GM23338 (cell line): ENCODE measurements around the gene CRYBA1. TPM values are rescaled to one million over a fixed set of nuclear protein-coding genes. Genes with fewer than 3 reads are reported as not detected.
A peak's percentile ranks its signal among the peaks of the same experiment; 100 is the strongest.
"Not testable (repeated sequence)": the region's sequence is repeated elsewhere in the genome, so short reads cannot be mapped to it uniquely, and the experiment has no call there.

Source experiments
- ATAC-seq: fragments of 200-7000 bp; cut with Tn5 transposase; 3 replicates; pipeline ENCODE4 v1.9.1; 2020
- DNase-seq: peaks from one replicate; pipeline ENCODE4 v3.0.0-alpha.2; 2015; ENCODE audit warnings: low spot score
- H2AFZ ChIP-seq: fragments of 200-600 bp; sonication (generic); 2 replicates; pipeline ENCODE4 v1.8.0; 2016; ENCODE audit warnings: antibody characterized with exemption, mild to moderate bottlenecking, moderate library complexity
- H3F3A ChIP-seq: fragments of 200-600 bp; sonication (generic); replicated peaks from 2 replicates; pipeline ENCODE4 v1.8.0; 2017; ENCODE audit warnings: antibody characterized with exemption, mixed run types, low read depth
- H3K27ac ChIP-seq: fragments of 200-600 bp; sonication (generic); 2 replicates; pipeline ENCODE4 v1.6.1; 2016; ENCODE audit warnings: low read depth
- H3K27me3 ChIP-seq: fragments of 200-600 bp; sonication (generic); 2 replicates; pipeline ENCODE4 v1.8.0; 2016; ENCODE audit warnings: mild to moderate bottlenecking, mixed run types, moderate library complexity; ENCODE audit not compliant: insufficient read depth
- H3K36me3 ChIP-seq: fragments of 200-600 bp; sonication (generic); 2 replicates; pipeline ENCODE4 v1.8.0; 2016; ENCODE audit warnings: mild to moderate bottlenecking; ENCODE audit not compliant: insufficient read depth
- H3K4me1 ChIP-seq: fragments of 200-600 bp; sonication (generic); 2 replicates; pipeline ENCODE4 v1.8.0; 2016; ENCODE audit warnings: mild to moderate bottlenecking, moderate library complexity; ENCODE audit not compliant: insufficient read depth
- H3K4me2 ChIP-seq: fragments of 200-600 bp; sonication (generic); 2 replicates; pipeline ENCODE4 v1.7.1; 2017; ENCODE audit warnings: mixed run types
- H3K4me3 ChIP-seq: fragments of 200-600 bp; sonication (generic); 2 replicates; pipeline ENCODE4 v1.6.1; 2016; ENCODE audit warnings: mixed run types
- H3K79me2 ChIP-seq: fragments of 200-600 bp; sonication (generic); replicated peaks from 2 replicates; pipeline ENCODE4 v1.8.0; 2017; ENCODE audit warnings: mild to moderate bottlenecking; ENCODE audit not compliant: insufficient read depth
- H3K9me2 ChIP-seq: fragments of 200-600 bp; sonication (generic); 2 replicates; pipeline ENCODE4 v1.8.0; 2017; ENCODE audit not compliant: insufficient read depth
- H4K20me1 ChIP-seq: fragments of 200-600 bp; sonication (generic); replicated peaks from 2 replicates; pipeline ENCODE4 v1.8.0; 2017; ENCODE audit warnings: mild to moderate bottlenecking; ENCODE audit not compliant: insufficient read depth
- H3K27ac Mint-ChIP-seq: 2 replicates; pipeline ENCODE4 v1.8.0; 2020; ENCODE audit warnings: inconsistent platforms, mild to moderate bottlenecking, moderate library complexity, mixed read lengths
- H3K27me3 Mint-ChIP-seq: 3 replicates; pipeline ENCODE4 v1.8.0; 2022; ENCODE audit warnings: low read depth, mild to moderate bottlenecking, moderate library complexity, mixed read lengths, inconsistent platforms; ENCODE audit not compliant: insufficient read depth, poor library complexity
- H3K36me3 Mint-ChIP-seq: 3 replicates; pipeline ENCODE4 v1.8.0; 2021; ENCODE audit warnings: low read depth, mild to moderate bottlenecking, inconsistent platforms, moderate library complexity, mixed read lengths
- H3K4me1 Mint-ChIP-seq: 3 replicates; pipeline ENCODE4 v1.8.0; 2020; ENCODE audit warnings: mild to moderate bottlenecking, inconsistent platforms, mixed read lengths
- H3K4me3 Mint-ChIP-seq: 3 replicates; pipeline ENCODE4 v1.8.0; 2021; ENCODE audit warnings: moderate library complexity, mild to moderate bottlenecking, inconsistent platforms, mixed read lengths
- H3K9me3 Mint-ChIP-seq: 3 replicates; pipeline ENCODE4 v1.8.0; 2020; ENCODE audit warnings: moderate library complexity, mild to moderate bottlenecking, inconsistent platforms, mixed read lengths
- EZH2phosphoT487 ChIP-seq: fragments of 200-600 bp; sonication (generic); IDR thresholded peaks from one replicate; pipeline ENCODE4 v1.8.1; 2018; ENCODE audit warnings: antibody characterized with exemption; ENCODE audit not compliant: unreplicated experiment
- JUNB ChIP-seq: IDR thresholded peaks from one replicate; pipeline ENCODE4 v1.6.1; 2016; ENCODE audit warnings: antibody characterized with exemption; ENCODE audit not compliant: unreplicated experiment
- NANOG ChIP-seq: IDR thresholded peaks from 2 replicates; pipeline ENCODE4 v1.6.1; 2016; ENCODE audit warnings: antibody characterized with exemption, borderline replicate concordance
- POLR2AphosphoS5 ChIP-seq: IDR thresholded peaks from 2 replicates; pipeline ENCODE4 v1.6.1; 2016; ENCODE audit warnings: antibody characterized with exemption, low read depth
- STAT1 ChIP-seq: IDR thresholded peaks from one replicate; pipeline ENCODE4 v1.6.1; 2016; ENCODE audit warnings: antibody characterized with exemption; ENCODE audit not compliant: unreplicated experiment
- ZNF114 ChIP-seq: fragments of 250-450 bp; sonication (Bioruptor Pico); IDR thresholded peaks from 2 replicates; pipeline ENCODE4 v1.5.0; 2020; ENCODE audit warnings: mild to moderate bottlenecking, moderate library complexity
- ZNF331 ChIP-seq: fragments of 250-450 bp; sonication (Bioruptor Pico); IDR thresholded peaks from 2 replicates; pipeline ENCODE4 v1.5.0; 2020; ENCODE audit warnings: low read depth, mild to moderate bottlenecking, moderate library complexity
- ZNF462 ChIP-seq: fragments of 250-450 bp; sonication (Bioruptor Pico); IDR thresholded peaks from 2 replicates; pipeline ENCODE4 v1.5.0; 2020; ENCODE audit warnings: mild to moderate bottlenecking, moderate library complexity
- polyA plus RNA-seq: library from polyadenylated mRNA; unstranded; fragments of >200 nt; fragmentation: Nextera tagmentation; extraction: Ambion mirVana; gene quantifications from 2 replicates; pipeline ENCODE4 v1.2.1, GENCODE V29; 2016
- total RNA-seq: library from RNA; depleted of rRNA; stranded (reverse); fragments of >200 nt; shearing (Covaris generic); gene quantifications from 2 replicates; pipeline ENCODE4 v1.2.3, GENCODE V29; 2014
- TF ChIP-seq, protein P1 (sequence below): IDR thresholded peaks from 2 replicates; pipeline ENCODE4 v1.6.1; 2016; ENCODE audit warnings: antibody characterized with exemption
- TF ChIP-seq, protein P2 (sequence below): IDR thresholded peaks from one replicate; pipeline ENCODE4 v1.6.1; 2018; ENCODE audit warnings: antibody characterized with exemption; ENCODE audit not compliant: unreplicated experiment

Gene CRYBA1
- total and polyA plus RNA-seq, 2 experiments from 2014 or later = not detected

- Histone ChIP-seq H3K4me3 (no peak overlapping the region), H3F3A (no peaks in the 10 kb centered on the region), H3K27me3 (no peaks in the 10 kb centered on the region), H4K20me1 (no peaks in the 10 kb centered on the region), H3K27ac (no peak overlapping the region), H3K4me2 (no peak overlapping the region), H3K4me1 (no peaks in the 10 kb centered on the region; the same call in 1 of the 2 replicates), H3K36me3 (no peaks in the 10 kb centered on the region), H3K9me2 (no peaks in the 10 kb centered on the region), H3K79me2 (no peaks in the 10 kb centered on the region), H2AFZ (peak overlapping the region; percentile 43; the same call in 1 of the 2 replicates)
- Mint-ChIP-seq H3K27ac (no peak overlapping the region), H3K4me3 (no peak overlapping the region), H3K4me1 (peaks cover 6% of the 10 kb centered on the region; the same call in 2 of the 3 replicates), H3K27me3 (peaks cover 3% of the 10 kb centered on the region), H3K36me3 (no peaks in the 10 kb centered on the region), H3K9me3 (no peaks in the 10 kb centered on the region)
- DNase-seq (no peak), ATAC-seq (no peak)
- TF ChIP-seq, protein P1, sequence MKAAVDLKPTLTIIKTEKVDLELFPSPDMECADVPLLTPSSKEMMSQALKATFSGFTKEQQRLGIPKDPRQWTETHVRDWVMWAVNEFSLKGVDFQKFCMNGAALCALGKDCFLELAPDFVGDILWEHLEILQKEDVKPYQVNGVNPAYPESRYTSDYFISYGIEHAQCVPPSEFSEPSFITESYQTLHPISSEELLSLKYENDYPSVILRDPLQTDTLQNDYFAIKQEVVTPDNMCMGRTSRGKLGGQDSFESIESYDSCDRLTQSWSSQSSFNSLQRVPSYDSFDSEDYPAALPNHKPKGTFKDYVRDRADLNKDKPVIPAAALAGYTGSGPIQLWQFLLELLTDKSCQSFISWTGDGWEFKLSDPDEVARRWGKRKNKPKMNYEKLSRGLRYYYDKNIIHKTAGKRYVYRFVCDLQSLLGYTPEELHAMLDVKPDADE = no peak
- TF ChIP-seq NANOG (no peak), STAT1 (no peak), ZNF331 (CRISPR knock-in tag) (no peak), JUNB (no peak), ZNF114 (CRISPR knock-in tag) (no peak), EZH2phosphoT487 (no peak), POLR2AphosphoS5 (no peak), ZNF462 (CRISPR knock-in tag) (no peak)
- TF ChIP-seq, protein P2, sequence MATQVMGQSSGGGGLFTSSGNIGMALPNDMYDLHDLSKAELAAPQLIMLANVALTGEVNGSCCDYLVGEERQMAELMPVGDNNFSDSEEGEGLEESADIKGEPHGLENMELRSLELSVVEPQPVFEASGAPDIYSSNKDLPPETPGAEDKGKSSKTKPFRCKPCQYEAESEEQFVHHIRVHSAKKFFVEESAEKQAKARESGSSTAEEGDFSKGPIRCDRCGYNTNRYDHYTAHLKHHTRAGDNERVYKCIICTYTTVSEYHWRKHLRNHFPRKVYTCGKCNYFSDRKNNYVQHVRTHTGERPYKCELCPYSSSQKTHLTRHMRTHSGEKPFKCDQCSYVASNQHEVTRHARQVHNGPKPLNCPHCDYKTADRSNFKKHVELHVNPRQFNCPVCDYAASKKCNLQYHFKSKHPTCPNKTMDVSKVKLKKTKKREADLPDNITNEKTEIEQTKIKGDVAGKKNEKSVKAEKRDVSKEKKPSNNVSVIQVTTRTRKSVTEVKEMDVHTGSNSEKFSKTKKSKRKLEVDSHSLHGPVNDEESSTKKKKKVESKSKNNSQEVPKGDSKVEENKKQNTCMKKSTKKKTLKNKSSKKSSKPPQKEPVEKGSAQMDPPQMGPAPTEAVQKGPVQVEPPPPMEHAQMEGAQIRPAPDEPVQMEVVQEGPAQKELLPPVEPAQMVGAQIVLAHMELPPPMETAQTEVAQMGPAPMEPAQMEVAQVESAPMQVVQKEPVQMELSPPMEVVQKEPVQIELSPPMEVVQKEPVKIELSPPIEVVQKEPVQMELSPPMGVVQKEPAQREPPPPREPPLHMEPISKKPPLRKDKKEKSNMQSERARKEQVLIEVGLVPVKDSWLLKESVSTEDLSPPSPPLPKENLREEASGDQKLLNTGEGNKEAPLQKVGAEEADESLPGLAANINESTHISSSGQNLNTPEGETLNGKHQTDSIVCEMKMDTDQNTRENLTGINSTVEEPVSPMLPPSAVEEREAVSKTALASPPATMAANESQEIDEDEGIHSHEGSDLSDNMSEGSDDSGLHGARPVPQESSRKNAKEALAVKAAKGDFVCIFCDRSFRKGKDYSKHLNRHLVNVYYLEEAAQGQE = no peak
These were observed 49.0 kb upstream of the CRYBA1 start for GRCh38 chr17:29197516-29198272.

- not testable (repeated sequence) for H3K27ac Mint-ChIP-seq, H3K9me3 Mint-ChIP-seq, H3K27me3 ChIP-seq, H3K4me3 ChIP-seq, H3K4me2 ChIP-seq, H3K79me2 ChIP-seq, ATAC-seq, H4K20me1 ChIP-seq, H3K9me2 ChIP-seq, H3K27me3 Mint-ChIP-seq, H3K36me3 Mint-ChIP-seq, H3K27ac ChIP-seq, H3K4me3 Mint-ChIP-seq, DNase-seq, H3K36me3 ChIP-seq, H3F3A ChIP-seq, H3K4me1 ChIP-seq
- peaks cover 23% of the 10 kb centered on the region for H3K4me1 Mint-ChIP-seq
- peak overlapping the region; percentile 66; the same call in 1 of the 2 replicates for H2AFZ ChIP-seq
These were observed 42.4 kb upstream of the CRYBA1 start for GRCh38 chr17:29204068-29204804.
